Stomach (tissue), 4 donors: ENCODE results near the gene KLHDC2.
"Not testable (repeated sequence)": the region's sequence is repeated elsewhere in the genome, so short reads cannot be mapped to it uniquely, and the experiment has no call there.

Experiments
- CTCF ChIP-seq, 7 experiments: fragments of 450-650 bp in 4 of 7; fragments of 200-600 bp in 3 of 7; sonication (generic) in 3 of 7; IDR thresholded peaks; one replicate each; pipeline ENCODE4 v1.5.1; 2016 to 2019; ENCODE audit warnings: antibody characterized with exemption in 7 of 7, control low read depth in 2 of 7, mild to moderate bottlenecking in 1 of 7
- POLR2A ChIP-seq, 4 donors: fragments of 450-650 bp; IDR thresholded peaks; one replicate each; pipeline ENCODE4 v1.6.1; 2016; ENCODE audit warnings: antibody characterized with exemption in 4 of 4, control low read depth in 2 of 4, mild to moderate bottlenecking in 1 of 4, moderate library complexity in 1 of 4

GRCh38 chr14:49735669-49736068 lies 32.3 kb upstream of the KLHDC2 start:
- TF ChIP-seq CTCF, POLR2A (IDR thresholded peaks at IDR 0.05): not testable (repeated sequence)
